ENCODE data around the gene CIAO3. TPM values are rescaled to one million over a fixed set of nuclear protein-coding genes. Genes with fewer than 3 reads are reported as not detected.
A peak's percentile ranks its signal among the peaks of the same experiment; 100 is the strongest.

Gene CIAO3
- total and polyA plus RNA-seq, 8 donors, result 11.1 to 72.9 (median 16.3) TPM

GRCh38 chr16:787978-788398 lies 47.2 kb upstream of the CIAO3 start, which contains the start of gene RPUSD1:
Gene RPUSD1 (minus strand): TSS chr16:788381. CDS start chr16:787737, 644 bp downstream.
- Histone ChIP-seq H3K27ac (peak within 1 kb of the TSS in 1 of 4 donors; percentile 39), H3K27me3 (no peaks in the 10 kb centered on the region), H3K9me3 (no peaks in the 10 kb centered on the region), H3K4me3 (peak within 1 kb of the TSS; percentile 89 to 96 (median 93)), H3K4me1 (peaks cover 0 to 13% (median 6%) of the 10 kb centered on the region in 3 donors), H3K36me3 (no peaks in the 10 kb centered on the region)
- no peak for TF ChIP-seq CTCF (IDR thresholded peaks at IDR 0.05)
- intact Hi-C loops (cut with DNase I), result loop anchor here in 2 of 3 donors (2.0 to 10.0 kb wide), 2 partner anchors 73 to 83 kb away; partner anchors contain the start of genes FBXL16 (in 1 of the 2) and METRN (in 1 of the 2)
- WGBS, 2 donors, result 0 to 2% methylated on average over 9 to 45 of the region's 45 CpGs
- ATAC-seq, result peak in 3 of 4 donors; percentile 1 to 17 (median 1)
- DNase-seq, result no peak
- FAIRE-seq, result no peak

- Histone ChIP-seq H3K27ac (no peak overlapping the region), H3K36me3 (no peaks in the 10 kb centered on the region), H3K9me3 (no peaks in the 10 kb centered on the region), H3K27me3 (no peaks in the 10 kb centered on the region), H3K4me1 (peaks cover 0 to 13% (median 6%) of the 10 kb centered on the region in 3 donors), H3K4me3 (peak overlapping the region; percentile 71 to 96 (median 93))
- no peak for FAIRE-seq
- TF ChIP-seq CTCF (IDR thresholded peaks at IDR 0.05), result no peak
- no peak for ATAC-seq
- intact Hi-C loops (cut with DNase I), result loop anchor here in 2 of 3 donors (2.0 to 10.0 kb wide), 2 partner anchors 73 to 83 kb away; partner anchors contain the start of genes FBXL16 (in 1 of the 2) and METRN (in 1 of the 2)
- WGBS, 2 donors, result 24 to 27% methylated on average over 46 to 47 of the region's 47 CpGs
- no peak for DNase-seq
Measured at GRCh38 chr16:787321-787966, 46.6 kb upstream of the CIAO3 start.

- Histone ChIP-seq H3K36me3 (no peaks in the 10 kb centered on the region), H3K4me1 (peaks cover 0 to 13% (median 6%) of the 10 kb centered on the region in 3 donors), H3K4me3 (no peak overlapping the region), H3K9me3 (no peaks in the 10 kb centered on the region), H3K27ac (no peak overlapping the region), H3K27me3 (no peaks in the 10 kb centered on the region)
- peak; percentile 19 to 51 (median 38) for ATAC-seq
- WGBS, 2 donors, result 64 to 65% methylated on average over 57 to 58 of the region's 58 CpGs
- FAIRE-seq, result no peak
- intact Hi-C loops (cut with DNase I), result loop anchor here in 2 of 3 donors (2.0 to 10.0 kb wide), 2 partner anchors 71 to 81 kb away; partner anchors contain the start of genes FBXL16 (in 1 of the 2) and METRN (in 1 of the 2)
- DNase-seq, result peak in 5 of 6 donors; percentile 42 to 90 (median 64)
- peak; percentile 50 to 61 (median 55) for TF ChIP-seq CTCF (IDR thresholded peaks at IDR 0.05)
Measured at GRCh38 chr16:785563-786535, 45.1 kb upstream of the CIAO3 start.

- Histone ChIP-seq H3K27ac (no peak overlapping the region), H3K4me1 (peaks cover 0 to 13% (median 6%) of the 10 kb centered on the region in 3 donors), H3K9me3 (no peaks in the 10 kb centered on the region), H3K36me3 (no peaks in the 10 kb centered on the region), H3K4me3 (no peak overlapping the region), H3K27me3 (no peaks in the 10 kb centered on the region)
- ATAC-seq (no peak), DNase-seq (no peak), FAIRE-seq (no peak)
- 75 to 77% methylated on average over 19 of the region's 19 CpGs for WGBS, 2 donors
- intact Hi-C loops (cut with DNase I), result loop anchor here in 1 of 3 donors (10.0 kb wide), 1 partner anchor 80 kb away; the partner anchor contains the start of gene FBXL16
- no peak for TF ChIP-seq CTCF (IDR thresholded peaks at IDR 0.05)
Measured at GRCh38 chr16:784431-784830, 43.6 kb upstream of the CIAO3 start.

All from pancreas (tissue), 10 donors.